ENCODE results near the gene ADRA2C. TPM values are rescaled to one million over a fixed set of nuclear protein-coding genes. Genes with fewer than 3 reads are reported as not detected.

Gene ADRA2C
- polyA plus RNA-seq, 1 of the 3 experiments (the other 2 are of a cell fraction), result 0.15 TPM

DNA sequence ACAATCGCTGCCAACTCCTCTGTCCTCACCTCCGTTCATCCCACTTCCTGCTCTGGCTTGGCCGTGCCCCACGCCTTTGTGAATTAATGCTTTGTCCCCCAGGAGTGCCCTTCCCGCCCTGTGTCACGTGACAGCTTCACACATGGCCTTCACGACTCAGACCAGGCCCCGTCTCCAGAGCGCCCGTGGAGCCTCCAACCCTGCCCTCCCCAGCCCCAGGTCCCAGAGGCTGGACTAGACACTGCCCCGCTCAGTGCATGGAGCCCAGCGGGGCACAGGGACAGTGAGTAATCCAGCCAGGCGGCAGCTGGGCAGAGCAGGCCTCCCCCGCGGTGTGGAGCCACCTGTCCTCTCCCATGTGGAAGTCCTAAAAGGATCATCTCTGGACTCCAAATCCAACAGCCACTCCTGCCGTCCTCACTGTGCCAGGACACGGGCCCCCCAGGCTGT lies 7.4 kb downstream of the ADRA2C start:
- WGBS (ENCODE audit: low lambda C conversion rate), result 69% methylated on average over 10 of the region's 17 CpGs
- TF ChIP-seq, protein P1, sequence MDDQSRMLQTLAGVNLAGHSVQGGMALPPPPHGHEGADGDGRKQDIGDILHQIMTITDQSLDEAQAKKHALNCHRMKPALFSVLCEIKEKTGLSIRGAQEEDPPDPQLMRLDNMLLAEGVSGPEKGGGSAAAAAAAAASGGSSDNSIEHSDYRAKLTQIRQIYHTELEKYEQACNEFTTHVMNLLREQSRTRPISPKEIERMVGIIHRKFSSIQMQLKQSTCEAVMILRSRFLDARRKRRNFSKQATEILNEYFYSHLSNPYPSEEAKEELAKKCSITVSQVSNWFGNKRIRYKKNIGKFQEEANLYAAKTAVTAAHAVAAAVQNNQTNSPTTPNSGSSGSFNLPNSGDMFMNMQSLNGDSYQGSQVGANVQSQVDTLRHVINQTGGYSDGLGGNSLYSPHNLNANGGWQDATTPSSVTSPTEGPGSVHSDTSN (IDR thresholded peaks at IDR 0.05), result no peak
- TF ChIP-seq MEF2A (IDR thresholded peaks at IDR 0.05; ENCODE audit: borderline replicate concordance, low read depth), result no peak
- no peak for TF ChIP-seq EP300 (IDR thresholded peaks at IDR 0.05; ENCODE audit: borderline replicate concordance in 1 of 2, low read depth in 1 of 2, low read length in 1 of 2)
- TF ChIP-seq, protein P2, sequence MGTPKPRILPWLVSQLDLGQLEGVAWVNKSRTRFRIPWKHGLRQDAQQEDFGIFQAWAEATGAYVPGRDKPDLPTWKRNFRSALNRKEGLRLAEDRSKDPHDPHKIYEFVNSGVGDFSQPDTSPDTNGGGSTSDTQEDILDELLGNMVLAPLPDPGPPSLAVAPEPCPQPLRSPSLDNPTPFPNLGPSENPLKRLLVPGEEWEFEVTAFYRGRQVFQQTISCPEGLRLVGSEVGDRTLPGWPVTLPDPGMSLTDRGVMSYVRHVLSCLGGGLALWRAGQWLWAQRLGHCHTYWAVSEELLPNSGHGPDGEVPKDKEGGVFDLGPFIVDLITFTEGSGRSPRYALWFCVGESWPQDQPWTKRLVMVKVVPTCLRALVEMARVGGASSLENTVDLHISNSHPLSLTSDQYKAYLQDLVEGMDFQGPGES (IDR thresholded peaks at IDR 0.05; ENCODE audit: low read depth, low read length), result no peak
- TF ChIP-seq CHD2 (IDR thresholded peaks at IDR 0.05; ENCODE audit: low read length, partially characterized antibody), result no peak
- TF ChIP-seq, protein P3, sequence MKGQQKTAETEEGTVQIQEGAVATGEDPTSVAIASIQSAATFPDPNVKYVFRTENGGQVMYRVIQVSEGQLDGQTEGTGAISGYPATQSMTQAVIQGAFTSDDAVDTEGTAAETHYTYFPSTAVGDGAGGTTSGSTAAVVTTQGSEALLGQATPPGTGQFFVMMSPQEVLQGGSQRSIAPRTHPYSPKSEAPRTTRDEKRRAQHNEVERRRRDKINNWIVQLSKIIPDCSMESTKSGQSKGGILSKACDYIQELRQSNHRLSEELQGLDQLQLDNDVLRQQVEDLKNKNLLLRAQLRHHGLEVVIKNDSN (IDR thresholded peaks at IDR 0.05; ENCODE audit: borderline replicate concordance, low read depth), result no peak
- TF ChIP-seq TCF12 (IDR thresholded peaks at IDR 0.05), result no peak
- TF ChIP-seq GATA2 (CRISPR knock-in tag; IDR thresholded peaks at IDR 0.05), result no peak
- Histone ChIP-seq H3F3A (replicated peaks; ENCODE audit: insufficient read depth) (no peaks in the 10 kb centered on the region), H3K36me3 (replicated peaks in 1 of 2; ENCODE audit: control insufficient read depth in 1 of 2, insufficient read depth in 2 of 2, low read length in 1 of 2) (no peaks in the 10 kb centered on the region), H3K27me3 (ENCODE audit: insufficient read depth) (no peaks in the 10 kb centered on the region), H3K9me2 (no peaks in the 10 kb centered on the region), H3K4me3 (ENCODE audit: low read depth in 2 of 2, low read length in 1 of 2) (no peak overlapping the region), H2AFZ (ENCODE audit: low read depth) (no peak overlapping the region), H3K79me2 (ENCODE audit: insufficient read depth) (no peaks in the 10 kb centered on the region), H4K20me1 (ENCODE audit: insufficient read depth) (no peaks in the 10 kb centered on the region), H3K9ac (no peak overlapping the region), H3K9me3 (no peaks in the 10 kb centered on the region), H3K4me1 (ENCODE audit: control insufficient read depth in 1 of 2, insufficient read depth in 2 of 2, low read depth in 1 of 2, low read length in 1 of 2) (peaks cover 0 to 15% of the 10 kb centered on the region in 2 experiments; a peak in 1 of 4 replicates), H3K4me2 (no peak overlapping the region), H3K27ac (ENCODE audit: low read depth in 2 of 2, low read length in 1 of 2) (no peak overlapping the region)
- no peak for DNase-seq
- CTCF ChIA-PET, result interaction anchor here (1.0 to 1.8 kb wide), 2 partner anchors 8 to 107 kb away, joined by 4 to 7 read pairs; no protein-coding TSS in a partner anchor
- POLR2A ChIA-PET, result no interaction called here

DNA sequence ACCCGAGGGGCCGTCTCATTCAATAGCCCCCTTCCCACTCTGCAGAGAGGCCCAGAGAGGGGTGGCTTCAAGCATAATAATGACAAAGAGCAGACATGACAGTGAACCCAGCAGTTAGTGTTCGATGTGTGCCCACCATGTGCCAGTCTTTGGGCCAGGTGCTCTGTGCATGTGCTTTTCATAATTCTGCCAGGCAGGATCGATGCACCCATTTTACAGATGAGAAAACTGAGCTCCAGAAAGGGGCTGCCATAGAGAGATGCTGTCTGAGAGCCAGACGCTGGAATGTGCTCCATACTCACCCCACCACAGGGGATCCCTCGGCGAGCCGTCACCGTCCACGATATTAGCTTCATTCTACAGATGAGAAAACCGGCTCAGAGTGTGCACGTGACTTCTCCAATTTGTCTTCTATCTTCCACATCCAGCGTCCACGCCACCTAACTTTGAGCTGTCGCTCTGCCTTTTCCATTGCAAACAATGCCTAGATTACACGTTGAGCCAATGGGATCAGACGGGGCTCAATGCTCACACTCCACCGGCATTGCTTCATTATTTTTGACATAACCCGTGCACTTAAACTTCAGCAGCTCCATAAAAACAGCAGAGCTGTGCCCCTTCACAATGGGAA lies 8.2 kb downstream of the ADRA2C start:
- H3F3A ChIP-seq (replicated peaks; ENCODE audit: insufficient read depth), result no peaks in the 10 kb centered on the region
- ChIA-PET POLR2A (no interaction called here), CTCF (interaction anchor here (1.0 to 1.8 kb wide), 4 partner anchors 8 to 106 kb away, joined by 3 to 7 read pairs (median 4); partner anchors contain the start of gene ADRA2C)
- no peaks in the 10 kb centered on the region for H3K9me2 ChIP-seq
- 61% methylated on average over 19 of the region's 19 CpGs for WGBS (ENCODE audit: low lambda C conversion rate)
- TF ChIP-seq, protein P4, sequence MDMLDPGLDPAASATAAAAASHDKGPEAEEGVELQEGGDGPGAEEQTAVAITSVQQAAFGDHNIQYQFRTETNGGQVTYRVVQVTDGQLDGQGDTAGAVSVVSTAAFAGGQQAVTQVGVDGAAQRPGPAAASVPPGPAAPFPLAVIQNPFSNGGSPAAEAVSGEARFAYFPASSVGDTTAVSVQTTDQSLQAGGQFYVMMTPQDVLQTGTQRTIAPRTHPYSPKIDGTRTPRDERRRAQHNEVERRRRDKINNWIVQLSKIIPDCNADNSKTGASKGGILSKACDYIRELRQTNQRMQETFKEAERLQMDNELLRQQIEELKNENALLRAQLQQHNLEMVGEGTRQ (IDR thresholded peaks at IDR 0.05; ENCODE audit: borderline replicate concordance, low read depth, low read length), result no peak
- no peak for TF ChIP-seq CHD2 (IDR thresholded peaks at IDR 0.05; ENCODE audit: low read length, partially characterized antibody)
- no peaks in the 10 kb centered on the region for H3K79me2 ChIP-seq (ENCODE audit: insufficient read depth)
- no peaks in the 10 kb centered on the region for H4K20me1 ChIP-seq (ENCODE audit: insufficient read depth)
- H3K27ac ChIP-seq (ENCODE audit: low read depth in 2 of 2, low read length in 1 of 2), result no peak overlapping the region
- H3K36me3 ChIP-seq (replicated peaks in 1 of 2; ENCODE audit: control insufficient read depth in 1 of 2, insufficient read depth in 2 of 2, low read length in 1 of 2), result no peaks in the 10 kb centered on the region
- no peaks in the 10 kb centered on the region for H3K9me3 ChIP-seq
- H3K9ac ChIP-seq, result no peak overlapping the region
- no peak overlapping the region for H3K4me3 ChIP-seq (ENCODE audit: low read depth in 2 of 2, low read length in 1 of 2)
- DNase-seq, result no peak
- peaks cover 0 to 15% of the 10 kb centered on the region in 2 experiments; a peak in 1 of 4 replicates for H3K4me1 ChIP-seq (ENCODE audit: control insufficient read depth in 1 of 2, insufficient read depth in 2 of 2, low read depth in 1 of 2, low read length in 1 of 2)
- no peak overlapping the region for H2AFZ ChIP-seq (ENCODE audit: low read depth)
- H3K4me2 ChIP-seq, result no peak overlapping the region
- H3K27me3 ChIP-seq (ENCODE audit: insufficient read depth), result no peaks in the 10 kb centered on the region
